Measurements from ENCODE around the gene YIPF5. TPM values are rescaled to one million over a fixed set of nuclear protein-coding genes. Genes with fewer than 3 reads are reported as not detected.

YIPF5 gene
- total RNA-seq, 1 donor from 2014 or later, result 60.2 TPM

GRCh38 chr5:144162686-144163085 lies 7.8 kb downstream of the YIPF5 start:
- H3K4me1 Mint-ChIP-seq, result peaks cover 2% of the 10 kb centered on the region
- H3K4me3 Mint-ChIP-seq, result no peak overlapping the region
- H3K27me3 Mint-ChIP-seq (ENCODE audit: low read depth), result no peaks in the 10 kb centered on the region
- no peak for TF ChIP-seq CTCF (IDR thresholded peaks at IDR 0.05; ENCODE audit: unreplicated experiment)
- H3K9me3 Mint-ChIP-seq, result no peaks in the 10 kb centered on the region
- DNase-seq (ENCODE audit: low spot score in 2 of 2, unreplicated experiment in 2 of 2), result no peak
- no peak overlapping the region for H3K27ac Mint-ChIP-seq
- peaks cover 22% of the 10 kb centered on the region for H3K36me3 Mint-ChIP-seq

DNA sequence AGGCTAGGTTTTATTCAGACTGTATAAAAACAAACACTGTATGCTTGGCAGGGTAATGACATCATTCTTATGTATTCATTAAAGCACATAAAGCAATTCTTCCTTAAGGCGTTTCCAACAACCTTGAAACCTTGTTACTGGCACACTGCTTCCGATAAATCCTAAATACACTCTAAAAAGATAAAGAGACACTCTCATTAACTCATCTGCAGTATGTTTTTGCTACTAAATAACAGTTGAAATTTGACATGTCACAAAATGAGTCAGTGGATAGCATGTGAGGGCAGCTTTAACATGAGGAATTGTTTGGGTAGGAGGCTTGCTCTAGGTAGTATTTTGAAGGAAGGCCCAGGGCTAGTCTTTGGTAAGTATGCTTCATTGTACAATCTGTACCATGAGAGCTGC lies 13.7 kb downstream of the YIPF5 start:
- no peak for DNase-seq (ENCODE audit: low spot score in 2 of 2, unreplicated experiment in 2 of 2)
- Mint-ChIP-seq H3K27me3 (ENCODE audit: low read depth) (no peaks in the 10 kb centered on the region), H3K9me3 (no peaks in the 10 kb centered on the region), H3K4me3 (no peak overlapping the region), H3K36me3 (peaks cover 10% of the 10 kb centered on the region), H3K4me1 (no peaks in the 10 kb centered on the region), H3K27ac (no peak overlapping the region)
- no peak for TF ChIP-seq CTCF (IDR thresholded peaks at IDR 0.05; ENCODE audit: unreplicated experiment)

GRCh38 chr5:144151026-144151425 lies 19.4 kb downstream of the YIPF5 start:
- H3K4me3 Mint-ChIP-seq, result no peak overlapping the region
- no peaks in the 10 kb centered on the region for H3K9me3 Mint-ChIP-seq
- no peaks in the 10 kb centered on the region for H3K36me3 Mint-ChIP-seq
- TF ChIP-seq CTCF (IDR thresholded peaks at IDR 0.05; ENCODE audit: unreplicated experiment), result no peak
- DNase-seq (ENCODE audit: low spot score in 2 of 2, unreplicated experiment in 2 of 2), result no peak
- H3K27me3 Mint-ChIP-seq (ENCODE audit: low read depth), result no peaks in the 10 kb centered on the region
- H3K4me1 Mint-ChIP-seq, result peaks cover 2% of the 10 kb centered on the region
- H3K27ac Mint-ChIP-seq, result no peak overlapping the region

GRCh38 chr5:144144956-144145751 lies 25.3 kb downstream of the YIPF5 start:
- no peak overlapping the region for H3K4me3 Mint-ChIP-seq
- peaks cover 7% of the 10 kb centered on the region for H3K27me3 Mint-ChIP-seq (ENCODE audit: low read depth)
- TF ChIP-seq CTCF (IDR thresholded peaks at IDR 0.05; ENCODE audit: unreplicated experiment), result no peak
- H3K4me1 Mint-ChIP-seq, result peaks cover 18% of the 10 kb centered on the region
- no peaks in the 10 kb centered on the region for H3K36me3 Mint-ChIP-seq
- no peak overlapping the region for H3K27ac Mint-ChIP-seq
- no peak for DNase-seq (ENCODE audit: low spot score in 2 of 2, unreplicated experiment in 2 of 2)
- no peaks in the 10 kb centered on the region for H3K9me3 Mint-ChIP-seq

DNA sequence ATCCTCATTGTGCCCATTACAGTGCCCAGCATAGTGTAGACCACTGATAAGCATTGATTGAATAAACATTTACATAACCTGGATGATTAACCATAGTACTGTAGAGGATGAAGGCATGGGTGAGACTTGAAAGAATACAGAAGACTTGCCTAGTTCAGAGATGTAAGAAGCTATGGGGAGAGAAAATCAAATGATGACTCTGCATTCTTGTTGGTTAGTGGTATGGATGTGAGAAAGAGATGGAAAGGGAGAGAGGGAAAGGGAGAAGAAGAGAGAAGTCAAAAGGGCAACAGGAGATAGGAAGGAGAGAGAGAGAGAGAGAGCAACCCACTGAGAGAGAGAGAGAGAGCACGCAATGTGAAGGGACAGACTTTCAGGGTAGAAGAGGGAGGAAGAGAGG lies 26.8 kb downstream of the YIPF5 start:
- Mint-ChIP-seq H3K9me3 (no peaks in the 10 kb centered on the region), H3K27ac (no peak overlapping the region)

More for the DNA sequence above, 26.8 kb downstream of the YIPF5 start:
- no peak for DNase-seq (ENCODE audit: low spot score in 2 of 2, unreplicated experiment in 2 of 2)
- Mint-ChIP-seq H3K4me3 (no peak overlapping the region), H3K27me3 (ENCODE audit: low read depth) (peaks cover 7% of the 10 kb centered on the region), H3K4me1 (peaks cover 29% of the 10 kb centered on the region), H3K36me3 (no peaks in the 10 kb centered on the region)
- no peak for TF ChIP-seq CTCF (IDR thresholded peaks at IDR 0.05; ENCODE audit: unreplicated experiment)

Measured in mesothelial cell of epicardium (in vitro differentiated cells).